Mesodermal cell (in vitro differentiated cells): ENCODE data around the gene SAMD4A.

Experiments
- H3K27ac ChIP-seq: 2 replicates; pipeline ENCODE4 v1.7.0; 2013; ENCODE audit warnings: mild to moderate bottlenecking, low read depth, low read length, moderate library complexity; ENCODE audit not compliant: severe bottlenecking
- H3K36me3 ChIP-seq: 2 replicates; pipeline ENCODE4 v1.7.1; 2013; ENCODE audit warnings: mild to moderate bottlenecking, low read length, moderate library complexity; ENCODE audit not compliant: control insufficient read depth, insufficient read depth
- H3K4me1 ChIP-seq: one replicate; pipeline ENCODE4 v1.7.1; 2013; ENCODE audit warnings: mild to moderate bottlenecking, low read length; ENCODE audit not compliant: insufficient read depth, control insufficient read depth, poor library complexity, severe bottlenecking
- H3K4me3 ChIP-seq: 2 replicates; pipeline ENCODE4 v1.7.0; 2013; ENCODE audit warnings: low read length, control low read depth, mild to moderate bottlenecking; ENCODE audit not compliant: insufficient read depth, poor library complexity, severe bottlenecking; ENCODE audit errors: extremely low read depth
- H3K9me3 ChIP-seq: 2 replicates; pipeline ENCODE4 v1.7.1; 2013; ENCODE audit warnings: mild to moderate bottlenecking, low read length, moderate library complexity; ENCODE audit not compliant: control insufficient read depth
- WGBS, 2 experiments: methylation state at CpG; one replicate each; pipeline ENCODE4 v1.1.5; 2013; ENCODE audit warnings: missing lambda C conversion rate in 2 of 2; ENCODE audit not compliant: insufficient coverage in 2 of 2; 5-methylcytosine and 5-hydroxymethylcytosine counted together

The SAMD4A gene

GRCh38 chr14:54645639-54646038 is 78.7 kb downstream of the SAMD4A start:
- Histone ChIP-seq H3K9me3 (no peaks in the 10 kb centered on the region), H3K4me1 (peaks cover 58% of the 10 kb centered on the region), H3K36me3 (peaks cover 4% of the 10 kb centered on the region), H3K4me3 (no peak overlapping the region), H3K27ac (no peak overlapping the region)
- 100% methylated on average over 1 to 2 of the region's 3 CpGs for WGBS, 2 experiments

DNA sequence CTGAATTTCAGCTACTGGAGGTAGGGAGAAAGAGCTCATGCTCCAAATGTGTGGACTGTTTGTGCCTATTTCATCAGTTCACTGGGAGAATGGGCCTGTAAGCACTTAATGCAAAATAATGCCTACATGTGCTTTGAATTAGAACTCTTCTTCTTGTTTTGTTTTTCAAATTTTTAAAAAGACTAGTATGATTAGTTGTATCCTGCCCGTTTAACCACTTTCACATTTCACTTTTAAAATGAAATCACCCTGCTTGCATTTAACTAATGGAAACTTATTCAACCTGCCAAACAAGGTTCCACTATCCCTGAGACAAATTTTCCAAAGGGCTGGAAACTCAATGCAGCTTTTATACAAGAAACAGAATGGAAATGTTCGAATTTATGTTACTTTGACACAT is 79.7 kb downstream of the SAMD4A start:
- Histone ChIP-seq H3K4me1 (peaks cover 63% of the 10 kb centered on the region), H3K4me3 (no peak overlapping the region), H3K9me3 (no peaks in the 10 kb centered on the region), H3K27ac (no peak overlapping the region), H3K36me3 (peaks cover 4% of the 10 kb centered on the region)
- WGBS, 2 experiments, result 60% methylated on average over 1 of the region's 2 CpGs; no CpG with 5 or more reads in 1 of the 2 experiments

DNA sequence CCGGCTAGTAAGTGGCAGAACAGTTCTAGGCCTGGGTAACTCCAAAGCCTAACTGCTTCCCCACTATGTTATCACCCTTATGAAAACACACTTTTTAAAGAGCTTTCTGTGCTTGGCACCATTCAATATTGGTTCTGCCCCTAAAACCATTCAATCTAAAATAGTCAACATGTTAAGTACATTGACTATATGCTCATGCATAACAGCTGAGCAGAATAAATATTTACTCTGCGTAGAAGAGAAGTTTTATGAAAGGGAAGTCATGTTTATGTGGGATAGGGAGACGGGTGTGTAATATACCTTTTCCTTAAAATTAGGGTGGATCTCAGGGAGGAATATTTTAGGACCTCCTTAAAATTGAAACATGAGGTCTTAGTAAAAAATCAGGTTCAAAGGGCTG is 80.5 kb downstream of the SAMD4A start:
- Histone ChIP-seq H3K4me3 (no peak overlapping the region), H3K4me1 (peaks cover 60% of the 10 kb centered on the region), H3K36me3 (peaks cover 4% of the 10 kb centered on the region), H3K9me3 (no peaks in the 10 kb centered on the region), H3K27ac (no peak overlapping the region)
- WGBS, 2 experiments, result 88 to 92% methylated on average over 1 to 2 of the region's 3 CpGs

- peaks cover 62% of the 10 kb centered on the region for H3K4me1 ChIP-seq
- 95 to 97% methylated on average over 6 of the region's 6 CpGs for WGBS, 2 experiments
- H3K9me3 ChIP-seq, result no peaks in the 10 kb centered on the region
- H3K36me3 ChIP-seq, result peaks cover 4% of the 10 kb centered on the region
- H3K4me3 ChIP-seq, result no peak overlapping the region
- H3K27ac ChIP-seq, result peak overlapping the region; percentile 98
These were observed 82.1 kb downstream of the SAMD4A start for GRCh38 chr14:54649056-54649455.

DNA sequence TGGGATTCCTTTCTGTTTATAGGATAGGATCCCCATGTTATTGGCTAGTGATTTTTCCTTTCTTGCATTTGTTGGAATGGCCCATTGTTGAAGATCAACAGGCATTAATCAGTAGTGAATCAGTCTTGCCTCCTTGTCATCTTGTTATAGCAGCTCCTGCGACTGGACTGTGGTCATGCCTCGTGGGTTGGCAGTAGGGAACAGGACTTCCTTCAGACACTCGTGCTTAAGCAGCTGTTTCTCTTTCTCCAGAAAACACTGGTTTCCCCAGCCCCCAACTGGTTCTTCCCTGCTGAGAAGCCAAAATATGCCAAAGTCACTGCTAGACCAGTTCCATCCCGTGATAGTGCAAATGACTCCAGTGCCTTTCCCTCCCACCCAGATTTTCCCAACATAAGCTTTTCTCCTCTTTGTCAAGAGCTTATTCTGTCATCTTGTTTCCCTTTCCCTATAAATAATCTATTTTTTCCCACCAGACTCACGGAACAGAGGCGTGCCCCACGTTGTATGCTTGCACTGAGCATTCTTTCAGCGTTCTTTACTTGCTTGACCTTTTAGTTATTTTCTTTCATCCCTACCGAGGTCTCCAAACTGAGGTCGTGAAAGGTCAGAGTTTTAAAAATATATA is 83.5 kb downstream of the SAMD4A start:
- no peak overlapping the region for H3K4me3 ChIP-seq
- H3K9me3 ChIP-seq, result no peaks in the 10 kb centered on the region
- H3K36me3 ChIP-seq, result peaks cover 5% of the 10 kb centered on the region
- 37 to 52% methylated on average over 8 of the region's 10 CpGs for WGBS, 2 experiments
- H3K4me1 ChIP-seq, result peaks cover 66% of the 10 kb centered on the region
- peak overlapping the region; percentile 98 for H3K27ac ChIP-seq

DNA sequence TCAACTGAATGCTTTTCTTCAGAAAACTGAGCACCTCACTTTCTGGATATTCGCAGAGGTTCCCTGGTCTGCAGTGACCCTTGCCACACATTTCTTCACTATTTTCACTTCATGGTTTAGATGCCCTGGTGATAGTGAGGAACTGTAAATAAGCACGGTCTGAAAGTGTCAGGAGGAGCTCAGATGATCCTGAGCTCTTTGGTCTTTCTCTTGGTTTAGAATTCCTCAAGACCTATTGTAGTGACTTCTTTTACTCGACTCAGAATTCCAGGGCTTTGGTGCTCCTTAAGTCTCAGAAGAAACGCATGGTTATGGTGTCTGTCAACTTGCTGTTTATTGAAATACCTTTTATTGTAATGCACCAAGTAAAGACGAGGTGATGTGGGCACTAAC is 84.0 kb downstream of the SAMD4A start:
- no peak overlapping the region for H3K4me3 ChIP-seq
- H3K4me1 ChIP-seq, result peaks cover 66% of the 10 kb centered on the region
- H3K9me3 ChIP-seq, result no peaks in the 10 kb centered on the region
- WGBS, 2 experiments, result 23% methylated on average over 2 of the region's 5 CpGs; no CpG with 5 or more reads in 1 of the 2 experiments
- peaks cover 5% of the 10 kb centered on the region for H3K36me3 ChIP-seq
- peak overlapping the region; percentile 98 for H3K27ac ChIP-seq

- Histone ChIP-seq H3K4me1 (peaks cover 66% of the 10 kb centered on the region), H3K27ac (peak overlapping the region; percentile 98), H3K4me3 (no peak overlapping the region), H3K36me3 (peaks cover 5% of the 10 kb centered on the region), H3K9me3 (no peaks in the 10 kb centered on the region)
- 80% methylated on average over 1 of the region's 4 CpGs; no CpG with 5 or more reads in 1 of the 2 experiments for WGBS, 2 experiments
These were observed 84.7 kb downstream of the SAMD4A start for GRCh38 chr14:54651649-54652048.

DNA sequence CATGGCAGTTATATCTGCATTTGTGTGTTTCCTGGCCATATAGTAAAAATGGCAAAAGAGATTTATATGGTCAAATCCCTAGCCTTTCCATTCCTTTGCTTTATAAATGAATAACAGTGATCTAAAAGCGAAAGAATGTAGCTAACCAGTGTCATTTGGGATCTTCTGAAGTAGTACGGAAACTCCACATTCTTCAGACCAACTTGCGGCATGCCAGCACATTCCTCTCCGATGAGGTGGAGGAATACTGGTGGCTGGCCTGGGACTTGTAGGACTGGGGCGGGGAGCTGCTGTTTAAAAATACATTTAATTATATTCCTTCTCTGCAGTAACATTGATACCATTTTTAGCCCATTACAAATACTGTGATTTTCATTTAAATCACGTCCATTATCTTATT is 85.3 kb downstream of the SAMD4A start:
- Histone ChIP-seq H3K36me3 (peaks cover 9% of the 10 kb centered on the region), H3K27ac (peak overlapping the region; percentile 98), H3K9me3 (no peaks in the 10 kb centered on the region), H3K4me1 (peaks cover 66% of the 10 kb centered on the region), H3K4me3 (no peak overlapping the region)
- 5% methylated on average over 3 of the region's 6 CpGs; no CpG with 5 or more reads in 1 of the 2 experiments for WGBS, 2 experiments

GRCh38 chr14:54652605-54653052 is 85.7 kb downstream of the SAMD4A start:
- 59 to 61% methylated on average over 7 to 9 of the region's 11 CpGs for WGBS, 2 experiments
- no peak overlapping the region for H3K4me3 ChIP-seq
- H3K9me3 ChIP-seq, result no peaks in the 10 kb centered on the region
- H3K36me3 ChIP-seq, result peaks cover 13% of the 10 kb centered on the region
- H3K27ac ChIP-seq, result peak overlapping the region; percentile 98
- H3K4me1 ChIP-seq, result peaks cover 66% of the 10 kb centered on the region

DNA sequence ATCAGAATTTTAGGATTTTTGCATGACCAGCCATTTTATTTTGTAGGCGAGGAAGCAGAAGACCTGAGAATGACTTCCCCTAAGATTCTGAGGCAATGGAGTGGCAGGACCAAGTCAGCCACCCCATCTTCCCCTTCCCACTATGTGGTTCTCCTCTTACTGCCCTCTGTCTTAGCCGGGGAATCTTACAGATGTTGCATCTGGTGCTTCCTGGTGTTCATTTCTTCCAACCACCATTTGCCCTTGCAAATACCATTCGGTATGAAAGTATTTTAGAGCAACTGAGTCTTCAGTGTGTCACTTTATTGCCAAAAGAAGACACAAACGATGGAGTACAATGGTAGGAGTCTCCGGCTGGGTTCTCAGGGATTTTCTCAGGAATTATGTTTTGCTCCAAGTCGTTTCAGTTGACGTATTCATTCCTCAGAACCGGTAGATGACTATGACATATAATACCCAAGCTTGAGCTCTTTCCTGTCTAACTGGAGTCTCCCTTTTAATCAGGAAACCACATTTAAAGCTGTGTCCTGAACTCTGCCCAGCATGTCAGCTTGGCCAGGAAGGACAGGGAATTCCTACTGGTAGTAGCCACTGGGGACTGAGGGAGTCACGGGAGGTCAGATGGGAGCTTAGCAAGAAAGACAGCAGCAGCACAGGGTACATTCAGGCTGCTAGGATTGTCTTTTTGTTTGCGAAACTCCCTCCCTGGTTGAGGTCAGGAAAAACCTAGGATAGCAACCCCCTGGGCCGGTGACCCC is 87.0 kb downstream of the SAMD4A start:
- peak overlapping the region; percentile 88 for H3K27ac ChIP-seq

DNA sequence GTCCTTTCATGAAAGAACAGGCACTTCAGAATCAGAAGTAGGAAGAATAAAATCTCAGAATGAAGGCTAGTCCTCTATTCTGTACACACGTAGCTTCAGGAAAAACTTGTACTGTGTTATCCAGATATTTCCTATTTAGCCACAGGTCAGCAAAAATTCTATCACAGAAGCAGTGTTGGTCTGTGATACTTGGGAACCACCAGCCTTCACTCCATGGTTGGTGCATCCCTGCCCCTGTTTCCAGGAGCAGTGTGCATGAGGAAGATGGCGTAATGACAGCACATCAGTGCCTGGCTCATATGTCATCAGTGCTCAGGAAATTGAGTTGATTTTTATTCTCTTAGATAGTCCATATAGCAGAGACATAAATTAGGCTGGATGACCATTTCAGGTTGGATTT is 87.7 kb downstream of the SAMD4A start:
- 95 to 100% methylated on average over 1 to 2 of the region's 2 CpGs for WGBS, 2 experiments
- Histone ChIP-seq H3K27ac (peak overlapping the region; percentile 88), H3K4me3 (no peak overlapping the region), H3K36me3 (peaks cover 24% of the 10 kb centered on the region), H3K4me1 (peaks cover 50% of the 10 kb centered on the region), H3K9me3 (no peaks in the 10 kb centered on the region)

More for the DNA sequence above, 87.0 kb downstream of the SAMD4A start:
- WGBS, 2 experiments, result 82 to 86% methylated on average over 9 to 11 of the region's 11 CpGs
- H3K4me3 ChIP-seq, result no peak overlapping the region
- no peaks in the 10 kb centered on the region for H3K9me3 ChIP-seq
- H3K36me3 ChIP-seq, result peaks cover 22% of the 10 kb centered on the region
- H3K4me1 ChIP-seq, result peaks cover 57% of the 10 kb centered on the region
